Activated CD4-positive, CD25-positive, alpha-beta regulatory T cell treated with anti-CD3 and anti-CD28 coated beads, Interleukin-2, amount 50 U/mL, for 24 hours (primary cell): ENCODE data around the gene ZMIZ2.
"Not testable (repeated sequence)": the region's sequence is repeated elsewhere in the genome, so short reads cannot be mapped to it uniquely, and the experiment has no call there.

Experiments used
- ATAC-seq, 2 donors: fragments of 150-1000 bp; cut with Tn5 transposase; one replicate each; pipeline ENCODE4 v1.10.0; 2021; ENCODE audit warnings: mild to moderate bottlenecking in 1 of 2, moderate library complexity in 1 of 2

ZMIZ2 gene

GRCh38 chr7:44772867-44773266 is 24.2 kb downstream of the ZMIZ2 start:
- ATAC-seq = no peak

- not testable (repeated sequence) for ATAC-seq
These were observed 25.8 kb downstream of the ZMIZ2 start for GRCh38 chr7:44774486-44774885.

GRCh38 chr7:44775383-44776107 is 26.9 kb downstream of the ZMIZ2 start:
- ATAC-seq = no peak

- no peak for ATAC-seq
These were observed 27.6 kb downstream of the ZMIZ2 start for GRCh38 chr7:44776211-44776610.

- no peak for ATAC-seq
These were observed 33.8 kb downstream of the ZMIZ2 start for GRCh38 chr7:44782460-44782859.

GRCh38 chr7:44783407-44783806 is 34.8 kb downstream of the ZMIZ2 start:
- ATAC-seq = no peak

GRCh38 chr7:44784364-44784763 is 35.7 kb downstream of the ZMIZ2 start:
- no peak for ATAC-seq

GRCh38 chr7:44785218-44785617 is 36.6 kb downstream of the ZMIZ2 start:
- not testable (repeated sequence) for ATAC-seq

GRCh38 chr7:44787041-44787440 is 38.4 kb downstream of the ZMIZ2 start:
- peak in 1 of 2 donors; percentile 7 for ATAC-seq

GRCh38 chr7:44787762-44788161 is 39.1 kb downstream of the ZMIZ2 start:
- ATAC-seq = no peak

- no peak for ATAC-seq
These were observed 41.3 kb downstream of the ZMIZ2 start for GRCh38 chr7:44789990-44790389.

- no peak for ATAC-seq
These were observed 42.9 kb downstream of the ZMIZ2 start for GRCh38 chr7:44791278-44792219.

- ATAC-seq = no peak
These were observed 45.3 kb downstream of the ZMIZ2 start for GRCh38 chr7:44793919-44794318.

- ATAC-seq = no peak
These were observed 45.7 kb downstream of the ZMIZ2 start for GRCh38 chr7:44794331-44794730.

GRCh38 chr7:44796034-44796503 is 47.4 kb downstream of the ZMIZ2 start:
- ATAC-seq = no peak

- ATAC-seq = peak; percentile 87 to 90
These were observed 48.1 kb downstream of the ZMIZ2 start, which contains the start of gene PPIA for GRCh38 chr7:44796504-44797328. Gene PPIA (plus strand): TSS chr7:44796681. CDS start chr7:44796725, 44 bp downstream.

- peak; percentile 43 to 44 for ATAC-seq
These were observed 48.9 kb downstream of the ZMIZ2 start for GRCh38 chr7:44797329-44798258.

- peak in 1 of 2 donors; percentile 7 for ATAC-seq
These were observed 50.1 kb downstream of the ZMIZ2 start for GRCh38 chr7:44798649-44799305.

- ATAC-seq = no peak
These were observed 51.3 kb downstream of the ZMIZ2 start for GRCh38 chr7:44799939-44800338.

GRCh38 chr7:44801890-44802289 is 53.2 kb downstream of the ZMIZ2 start:
- ATAC-seq = no peak
